Measurements from ENCODE around the gene ANK2. TPM values are rescaled to one million over a fixed set of nuclear protein-coding genes. Genes with fewer than 3 reads are reported as not detected.

Gene ANK2
- total and polyA plus RNA-seq, 2 donors from 2014 or later, result 21.1 to 125 TPM

DNA sequence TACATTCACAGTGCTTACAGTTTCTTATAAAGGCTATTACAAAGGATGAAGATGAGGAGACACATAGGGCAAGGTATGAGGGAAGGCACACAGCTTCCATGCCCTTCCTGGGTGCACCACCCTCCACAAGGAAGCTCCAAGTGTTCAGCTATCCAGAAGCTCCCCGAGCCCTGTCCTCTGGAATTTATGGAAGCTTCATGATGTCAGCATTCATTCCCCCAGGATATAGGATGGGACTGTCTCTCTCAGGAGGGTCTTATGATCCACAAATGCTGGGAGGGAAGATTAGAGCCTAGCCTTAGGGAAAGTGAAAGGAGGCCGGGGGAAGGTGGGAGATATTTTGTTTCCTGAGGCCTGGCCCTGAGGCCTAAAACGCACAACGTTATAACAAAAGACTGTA is 236.0 kb downstream of the ANK2 start:
- H3K9ac ChIP-seq (ENCODE audit: low read length in 3 of 3), result no peak overlapping the region
- intact Hi-C loops (cut with DNase I), result no loop called here
- no peaks in the 10 kb centered on the region for H3K4me1 ChIP-seq (ENCODE audit: control insufficient read depth in 2 of 3, insufficient read depth in 2 of 3, low read depth in 1 of 3, low read length in 3 of 3)
- peaks cover 0 to 21% (median 4%) of the 10 kb centered on the region in 3 donors for H3K36me3 ChIP-seq (ENCODE audit: control insufficient read depth in 2 of 3, insufficient read depth in 3 of 3, low read length in 3 of 3)
- H3K27ac ChIP-seq (ENCODE audit: low read depth in 2 of 2, low read length in 2 of 2), result no peak overlapping the region
- no peak overlapping the region for H3K4me3 ChIP-seq (ENCODE audit: low read length in 3 of 3)
- H3K27me3 ChIP-seq (ENCODE audit: control insufficient read depth, insufficient read depth, low read length), result no peaks in the 10 kb centered on the region
- DNase-seq, result no peak
- no peak for FAIRE-seq
- H3K9me3 ChIP-seq (ENCODE audit: control insufficient read depth in 2 of 3, insufficient read depth in 1 of 3, low read length in 3 of 3), result no peaks in the 10 kb centered on the region
- TF ChIP-seq, protein P1, sequence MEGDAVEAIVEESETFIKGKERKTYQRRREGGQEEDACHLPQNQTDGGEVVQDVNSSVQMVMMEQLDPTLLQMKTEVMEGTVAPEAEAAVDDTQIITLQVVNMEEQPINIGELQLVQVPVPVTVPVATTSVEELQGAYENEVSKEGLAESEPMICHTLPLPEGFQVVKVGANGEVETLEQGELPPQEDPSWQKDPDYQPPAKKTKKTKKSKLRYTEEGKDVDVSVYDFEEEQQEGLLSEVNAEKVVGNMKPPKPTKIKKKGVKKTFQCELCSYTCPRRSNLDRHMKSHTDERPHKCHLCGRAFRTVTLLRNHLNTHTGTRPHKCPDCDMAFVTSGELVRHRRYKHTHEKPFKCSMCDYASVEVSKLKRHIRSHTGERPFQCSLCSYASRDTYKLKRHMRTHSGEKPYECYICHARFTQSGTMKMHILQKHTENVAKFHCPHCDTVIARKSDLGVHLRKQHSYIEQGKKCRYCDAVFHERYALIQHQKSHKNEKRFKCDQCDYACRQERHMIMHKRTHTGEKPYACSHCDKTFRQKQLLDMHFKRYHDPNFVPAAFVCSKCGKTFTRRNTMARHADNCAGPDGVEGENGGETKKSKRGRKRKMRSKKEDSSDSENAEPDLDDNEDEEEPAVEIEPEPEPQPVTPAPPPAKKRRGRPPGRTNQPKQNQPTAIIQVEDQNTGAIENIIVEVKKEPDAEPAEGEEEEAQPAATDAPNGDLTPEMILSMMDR (IDR thresholded peaks at IDR 0.05; ENCODE audit: borderline replicate concordance, extremely low read depth, insufficient read depth), result no peak

DNA sequence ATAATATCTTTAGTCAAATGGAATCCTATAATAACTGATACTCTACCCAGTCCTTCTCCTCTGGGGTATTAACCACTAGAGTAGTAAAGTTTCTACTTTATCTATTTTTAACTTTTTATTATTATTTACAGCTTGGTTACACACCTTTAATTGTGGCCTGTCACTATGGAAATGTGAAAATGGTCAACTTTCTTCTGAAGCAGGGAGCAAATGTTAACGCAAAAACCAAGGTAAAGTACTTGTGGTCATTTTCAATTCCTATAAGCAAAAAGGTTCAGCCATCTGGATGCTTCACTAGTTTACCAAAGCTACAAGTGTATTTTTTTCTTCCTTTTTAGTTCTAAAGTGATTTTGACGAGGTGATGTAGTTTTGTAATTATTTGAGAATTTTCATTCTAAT is 238.8 kb downstream of the ANK2 start:
- FAIRE-seq (no peak), DNase-seq (no peak)
- Histone ChIP-seq H3K27ac (ENCODE audit: low read depth in 2 of 2, low read length in 2 of 2) (no peak overlapping the region), H3K36me3 (ENCODE audit: control insufficient read depth in 2 of 3, insufficient read depth in 3 of 3, low read length in 3 of 3) (peaks cover 0 to 14% (median 4%) of the 10 kb centered on the region in 3 donors), H3K27me3 (ENCODE audit: control insufficient read depth, insufficient read depth, low read length) (no peaks in the 10 kb centered on the region), H3K4me3 (ENCODE audit: low read length in 3 of 3) (no peak overlapping the region), H3K4me1 (ENCODE audit: control insufficient read depth in 2 of 3, insufficient read depth in 2 of 3, low read depth in 1 of 3, low read length in 3 of 3) (peaks cover 0 to 5% (median 5%) of the 10 kb centered on the region in 3 donors), H3K9ac (ENCODE audit: low read length in 3 of 3) (no peak overlapping the region), H3K9me3 (ENCODE audit: control insufficient read depth in 2 of 3, insufficient read depth in 1 of 3, low read length in 3 of 3) (no peaks in the 10 kb centered on the region)
- intact Hi-C loops (cut with DNase I), result no loop called here
- TF ChIP-seq, protein P1 (IDR thresholded peaks at IDR 0.05; ENCODE audit: borderline replicate concordance, extremely low read depth, insufficient read depth), result no peak

DNA sequence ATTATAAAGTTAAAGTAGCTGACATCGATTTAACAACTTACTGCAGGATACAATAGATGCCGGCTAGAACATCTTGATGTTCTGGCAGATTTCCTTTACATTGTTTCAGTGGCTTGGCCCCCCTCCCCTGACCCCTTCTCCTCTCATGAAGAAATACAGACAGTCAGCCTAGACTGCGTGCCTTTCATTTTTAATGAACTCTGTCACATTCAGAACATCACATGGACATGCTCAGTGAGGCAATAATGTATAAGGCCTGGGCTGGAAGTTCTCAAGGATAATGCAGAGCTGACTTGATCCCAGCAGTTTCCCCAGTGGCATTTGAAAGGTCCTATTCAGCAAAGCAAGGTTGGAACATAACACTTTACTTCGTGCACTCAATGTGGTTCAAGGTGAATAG is 239.2 kb downstream of the ANK2 start:
- Histone ChIP-seq H3K9me3 (ENCODE audit: control insufficient read depth in 2 of 3, insufficient read depth in 1 of 3, low read length in 3 of 3) (no peaks in the 10 kb centered on the region), H3K36me3 (ENCODE audit: control insufficient read depth in 2 of 3, insufficient read depth in 3 of 3, low read length in 3 of 3) (peaks cover 0 to 13% (median 4%) of the 10 kb centered on the region in 3 donors), H3K4me1 (ENCODE audit: control insufficient read depth in 2 of 3, insufficient read depth in 2 of 3, low read depth in 1 of 3, low read length in 3 of 3) (peaks cover 0 to 5% (median 5%) of the 10 kb centered on the region in 3 donors), H3K27me3 (ENCODE audit: control insufficient read depth, insufficient read depth, low read length) (no peaks in the 10 kb centered on the region), H3K9ac (ENCODE audit: low read length in 3 of 3) (no peak overlapping the region), H3K4me3 (ENCODE audit: low read length in 3 of 3) (no peak overlapping the region), H3K27ac (ENCODE audit: low read depth in 2 of 2, low read length in 2 of 2) (no peak overlapping the region)
- intact Hi-C loops (cut with DNase I), result no loop called here
- TF ChIP-seq, protein P1 (IDR thresholded peaks at IDR 0.05; ENCODE audit: borderline replicate concordance, extremely low read depth, insufficient read depth), result no peak
- DNase-seq (no peak), FAIRE-seq (no peak)

DNA sequence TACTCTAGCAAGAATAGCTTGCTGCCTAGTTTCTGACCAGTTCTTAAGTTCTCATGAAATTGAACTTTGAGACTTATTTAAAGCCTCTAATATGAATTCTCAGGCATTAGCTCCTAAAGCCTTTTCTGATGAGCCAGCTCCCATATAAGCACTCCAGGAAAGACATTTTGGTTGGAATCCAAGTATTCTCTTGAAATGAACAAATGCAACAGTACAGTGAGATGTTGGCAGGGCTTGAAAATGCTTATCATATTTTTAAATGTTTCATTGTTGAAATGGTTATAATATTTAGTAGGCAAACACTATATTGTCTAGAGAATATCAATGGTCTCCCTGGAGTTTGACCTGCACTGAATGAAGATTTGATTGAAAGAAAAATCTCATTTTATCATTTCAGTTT is 240.3 kb downstream of the ANK2 start:
- H3K27me3 ChIP-seq (ENCODE audit: control insufficient read depth, insufficient read depth, low read length), result no peaks in the 10 kb centered on the region
- no peak overlapping the region for H3K4me3 ChIP-seq (ENCODE audit: low read length in 3 of 3)
- no peak overlapping the region for H3K27ac ChIP-seq (ENCODE audit: low read depth in 2 of 2, low read length in 2 of 2)
- FAIRE-seq (no peak), DNase-seq (no peak)
- TF ChIP-seq, protein P1 (IDR thresholded peaks at IDR 0.05; ENCODE audit: borderline replicate concordance, extremely low read depth, insufficient read depth), result no peak
- no peaks in the 10 kb centered on the region for H3K9me3 ChIP-seq (ENCODE audit: control insufficient read depth in 2 of 3, insufficient read depth in 1 of 3, low read length in 3 of 3)
- H3K9ac ChIP-seq (ENCODE audit: low read length in 3 of 3), result no peak overlapping the region
- peaks cover 0 to 5% (median 5%) of the 10 kb centered on the region in 3 donors for H3K4me1 ChIP-seq (ENCODE audit: control insufficient read depth in 2 of 3, insufficient read depth in 2 of 3, low read depth in 1 of 3, low read length in 3 of 3)
- H3K36me3 ChIP-seq (ENCODE audit: control insufficient read depth in 2 of 3, insufficient read depth in 3 of 3, low read length in 3 of 3), result peaks cover 0 to 10% (median 4%) of the 10 kb centered on the region in 3 donors
- intact Hi-C loops (cut with DNase I), result no loop called here
